MM.1S (cell line): ENCODE results near the gene FAM184A.

Experiments used
- DNase-seq: peaks from one replicate; pipeline ENCODE4 v3.0.0-alpha.2; 2015
- H2AFZ ChIP-seq: fragments of 300-600 bp; sonication (generic); 2 replicates; pipeline ENCODE4 v1.6.0; 2016; ENCODE audit warnings: antibody characterized with exemption, low read length
- H3F3A ChIP-seq: fragments of 300-600 bp; sonication (generic); 2 replicates; pipeline ENCODE4 v1.6.1; 2016; ENCODE audit warnings: mild to moderate bottlenecking, antibody characterized with exemption, low read length, moderate library complexity, mixed read lengths; ENCODE audit not compliant: insufficient read depth
- H3K27ac ChIP-seq: fragments of 300-600 bp; sonication (generic); 2 replicates; pipeline ENCODE4 v1.5.1; 2016; ENCODE audit warnings: mild to moderate bottlenecking, low read length
- H3K27me3 ChIP-seq: fragments of 300-600 bp; sonication (generic); replicated peaks from 2 replicates; pipeline ENCODE4 v1.6.0; 2016; ENCODE audit warnings: low read length; ENCODE audit not compliant: insufficient read depth
- H3K36me3 ChIP-seq: fragments of 300-600 bp; sonication (generic); replicated peaks from 2 replicates; pipeline ENCODE4 v1.6.1; 2016; ENCODE audit warnings: mild to moderate bottlenecking, low read length, mixed read lengths; ENCODE audit not compliant: insufficient read depth
- H3K4me1 ChIP-seq: fragments of 300-600 bp; sonication (generic); 2 replicates; pipeline ENCODE4 v1.6.1; 2016; ENCODE audit warnings: low read length, mixed read lengths
- H3K4me2 ChIP-seq: fragments of 300-600 bp; sonication (generic); 2 replicates; pipeline ENCODE4 v1.6.0; 2016; ENCODE audit warnings: low read depth, low read length
- H3K4me3 ChIP-seq: fragments of 300-600 bp; sonication (generic); 2 replicates; pipeline ENCODE4 v1.5.1; 2016; ENCODE audit warnings: low read length, mixed read lengths
- H3K79me2 ChIP-seq: fragments of 300-600 bp; sonication (generic); 2 replicates; pipeline ENCODE4 v1.6.1; 2016; ENCODE audit warnings: mixed run types, low read length, mixed read lengths
- H3K9ac ChIP-seq: fragments of 300-600 bp; sonication (generic); 2 replicates; pipeline ENCODE4 v1.6.1; 2016; ENCODE audit warnings: low read length, mixed read lengths
- H3K9me2 ChIP-seq: fragments of 300-600 bp; sonication (generic); replicated peaks from 2 replicates; pipeline ENCODE4 v1.6.1; 2016; ENCODE audit warnings: mild to moderate bottlenecking, low read length, mixed read lengths; ENCODE audit not compliant: insufficient read depth
- H3K9me3 ChIP-seq: fragments of 300-600 bp; sonication (generic); replicated peaks from 2 replicates; pipeline ENCODE4 v1.6.1; 2016; ENCODE audit warnings: mild to moderate bottlenecking, low read length, mixed read lengths; ENCODE audit not compliant: insufficient read depth
- H4K20me1 ChIP-seq: fragments of 300-600 bp; sonication (generic); 2 replicates; pipeline ENCODE4 v1.6.1; 2016; ENCODE audit warnings: mild to moderate bottlenecking, low read length, moderate library complexity, mixed read lengths; ENCODE audit not compliant: insufficient read depth
- EZH2 ChIP-seq: fragments of 300-600 bp; sonication (generic); optimal IDR thresholded peaks from 2 replicates; pipeline ENCODE3; 2017; ENCODE audit warnings: low read depth, mild to moderate bottlenecking, antibody characterized with exemption, low read length, mixed read lengths
- EZH2phosphoT487 ChIP-seq: fragments of 300-600 bp; sonication (generic); IDR thresholded peaks from 2 replicates; pipeline ENCODE4 v1.6.1; 2018; ENCODE audit warnings: antibody characterized with exemption, low read length
- TF ChIP-seq, protein P1 (sequence below): fragments of 300-600 bp; sonication (generic); IDR thresholded peaks from 2 replicates; pipeline ENCODE4 v1.5.1; 2016; ENCODE audit warnings: antibody characterized with exemption, low read length, mixed read lengths

The FAM184A gene

DNA sequence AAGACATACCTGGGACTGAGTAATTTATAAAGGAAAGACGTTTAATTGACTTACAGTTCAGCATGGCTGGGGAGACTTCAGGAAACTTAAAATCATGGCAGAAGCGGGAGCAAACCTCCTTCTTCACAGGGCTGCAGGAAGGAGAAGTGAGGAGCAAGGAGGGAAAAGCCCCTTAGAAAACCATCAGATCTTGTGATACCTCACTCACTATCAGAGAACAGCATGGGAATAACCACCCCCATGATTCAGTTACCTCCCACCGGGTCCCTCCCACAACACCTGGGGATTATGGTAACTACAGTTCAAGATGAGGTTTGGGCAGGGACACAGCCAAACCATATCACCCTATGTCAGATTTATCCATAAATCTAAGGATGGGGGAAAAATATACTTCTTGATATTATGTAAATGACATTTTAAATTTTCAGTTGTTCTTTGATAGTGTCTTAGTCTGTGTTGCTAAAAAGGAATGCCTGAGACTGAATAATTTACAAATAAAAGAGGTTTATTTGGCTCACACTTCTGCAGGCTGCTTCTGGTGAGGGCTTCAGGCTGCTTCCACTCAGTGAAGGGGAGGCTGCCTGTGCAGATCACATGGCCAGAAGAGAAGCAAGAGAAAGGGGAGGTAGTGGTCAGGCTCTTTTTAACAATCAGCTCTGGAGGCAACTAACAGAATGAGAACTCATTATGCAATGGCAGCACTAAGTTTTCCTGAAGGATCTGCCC lies 142.3 kb downstream of the FAM184A start:
- Histone ChIP-seq H3K4me2 (peak overlapping the region; percentile 55; the same call in 1 of the 2 replicates), H3F3A (peaks cover 11% of the 10 kb centered on the region), H3K9me3 (no peaks in the 10 kb centered on the region), H3K36me3 (no peaks in the 10 kb centered on the region), H3K79me2 (peaks cover 15% of the 10 kb centered on the region; the same call in 1 of the 2 replicates), H3K9ac (no peak overlapping the region; the same call in 1 of the 2 replicates), H3K27ac (peak overlapping the region; percentile 66; the same call in 1 of the 2 replicates), H3K9me2 (no peaks in the 10 kb centered on the region), H4K20me1 (no peaks in the 10 kb centered on the region), H3K4me1 (peaks cover 3% of the 10 kb centered on the region; the same call in 1 of the 2 replicates), H3K27me3 (no peaks in the 10 kb centered on the region), H3K4me3 (peak overlapping the region; percentile 70), H2AFZ (peak overlapping the region; percentile 89; the same call in 1 of the 2 replicates)
- no peak for DNase-seq
- no peak for TF ChIP-seq EZH2phosphoT487
- TF ChIP-seq, protein P1, sequence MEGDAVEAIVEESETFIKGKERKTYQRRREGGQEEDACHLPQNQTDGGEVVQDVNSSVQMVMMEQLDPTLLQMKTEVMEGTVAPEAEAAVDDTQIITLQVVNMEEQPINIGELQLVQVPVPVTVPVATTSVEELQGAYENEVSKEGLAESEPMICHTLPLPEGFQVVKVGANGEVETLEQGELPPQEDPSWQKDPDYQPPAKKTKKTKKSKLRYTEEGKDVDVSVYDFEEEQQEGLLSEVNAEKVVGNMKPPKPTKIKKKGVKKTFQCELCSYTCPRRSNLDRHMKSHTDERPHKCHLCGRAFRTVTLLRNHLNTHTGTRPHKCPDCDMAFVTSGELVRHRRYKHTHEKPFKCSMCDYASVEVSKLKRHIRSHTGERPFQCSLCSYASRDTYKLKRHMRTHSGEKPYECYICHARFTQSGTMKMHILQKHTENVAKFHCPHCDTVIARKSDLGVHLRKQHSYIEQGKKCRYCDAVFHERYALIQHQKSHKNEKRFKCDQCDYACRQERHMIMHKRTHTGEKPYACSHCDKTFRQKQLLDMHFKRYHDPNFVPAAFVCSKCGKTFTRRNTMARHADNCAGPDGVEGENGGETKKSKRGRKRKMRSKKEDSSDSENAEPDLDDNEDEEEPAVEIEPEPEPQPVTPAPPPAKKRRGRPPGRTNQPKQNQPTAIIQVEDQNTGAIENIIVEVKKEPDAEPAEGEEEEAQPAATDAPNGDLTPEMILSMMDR = no peak
- no peak for TF ChIP-seq EZH2

- H4K20me1 ChIP-seq = no peaks in the 10 kb centered on the region
- peak overlapping the region; percentile 66; the same call in 1 of the 2 replicates for H3K27ac ChIP-seq
These were observed 143.2 kb downstream of the FAM184A start for GRCh38 chr6:118935331-118935668.

DNA sequence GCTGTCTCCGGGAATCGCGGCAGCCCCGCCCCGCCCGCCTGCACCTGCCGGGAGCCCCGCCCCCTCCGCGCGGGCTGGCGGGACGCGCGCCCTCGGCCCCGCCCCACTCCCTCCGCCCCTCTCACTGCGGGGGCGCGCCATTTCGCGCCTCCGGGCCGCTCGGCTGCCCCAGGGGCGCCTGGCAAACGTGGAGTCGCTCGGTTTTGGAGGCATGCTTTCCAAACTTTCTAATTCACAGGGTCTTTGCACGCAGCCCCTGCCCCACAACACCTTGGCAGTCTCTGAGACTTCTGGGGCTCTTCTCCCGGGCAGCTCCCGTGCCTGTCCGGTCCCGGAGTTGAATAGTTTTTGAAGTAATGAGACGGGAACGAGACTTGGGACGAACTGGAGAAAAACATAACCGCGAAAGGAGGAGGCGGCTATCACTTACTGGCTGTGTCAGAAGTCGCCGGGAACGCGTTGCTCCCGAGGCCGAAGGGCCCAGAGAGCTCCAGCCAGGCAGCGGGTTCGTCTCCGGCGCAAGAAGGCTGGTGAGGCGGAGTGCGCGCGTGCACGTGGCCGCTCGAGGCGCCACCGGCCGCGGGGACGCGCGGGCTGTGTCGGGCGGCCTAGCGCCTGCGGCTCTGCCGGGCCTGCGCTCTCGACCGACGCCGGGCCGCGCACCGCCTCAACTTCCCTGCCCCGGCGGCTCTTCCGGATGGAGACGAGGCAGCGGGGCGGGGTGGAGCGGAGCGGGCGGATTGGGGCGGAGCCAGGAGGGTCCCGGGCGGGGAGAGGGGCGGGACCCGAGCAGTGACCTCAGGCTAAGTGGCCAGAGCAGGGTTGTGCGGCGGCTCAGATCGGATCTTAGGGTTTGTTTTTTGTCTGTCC lies 143.8 kb downstream of the FAM184A start, which contains the start of gene MCM9:
MCM9 (minus strand) TSS at position 699 of the 870 bp plus-strand sequence. CDS start 3,436 bp downstream, outside the sequence.
- H3K9ac ChIP-seq = peak within 1 kb of the TSS; percentile 94
- H2AFZ ChIP-seq = peak within 1 kb of the TSS; percentile 100
- H3F3A ChIP-seq = peaks cover 11% of the 10 kb centered on the region
- H3K79me2 ChIP-seq = peaks cover 15% of the 10 kb centered on the region; the same call in 1 of the 2 replicates
- H3K9me3 ChIP-seq = no peaks in the 10 kb centered on the region
- no peaks in the 10 kb centered on the region; the same call in 1 of the 2 replicates for H3K36me3 ChIP-seq
- H3K4me2 ChIP-seq = peak within 1 kb of the TSS; percentile 66
- no peaks in the 10 kb centered on the region for H4K20me1 ChIP-seq
- H3K27ac ChIP-seq = peak within 1 kb of the TSS; percentile 86
- no peak for TF ChIP-seq EZH2
- TF ChIP-seq, protein P1 = no peak
- TF ChIP-seq EZH2phosphoT487 = no peak
- peaks cover 3% of the 10 kb centered on the region; the same call in 1 of the 2 replicates for H3K4me1 ChIP-seq
- no peaks in the 10 kb centered on the region for H3K9me2 ChIP-seq
- peak within 1 kb of the TSS; percentile 93 for H3K4me3 ChIP-seq
- H3K27me3 ChIP-seq = no peaks in the 10 kb centered on the region
- peak; percentile 96 for DNase-seq

More at GRCh38 chr6:118935331-118935668, 143.2 kb downstream of the FAM184A start:
- Histone ChIP-seq H3K4me3 (peak overlapping the region; percentile 70), H3K9ac (peak overlapping the region; percentile 64; the same call in 1 of the 2 replicates), H3K9me2 (no peaks in the 10 kb centered on the region), H3F3A (peaks cover 11% of the 10 kb centered on the region), H3K4me2 (peak overlapping the region; percentile 55), H3K4me1 (peaks cover 3% of the 10 kb centered on the region; the same call in 1 of the 2 replicates), H3K9me3 (no peaks in the 10 kb centered on the region), H2AFZ (peak overlapping the region; percentile 89), H3K36me3 (no peaks in the 10 kb centered on the region; the same call in 1 of the 2 replicates), H3K79me2 (peaks cover 15% of the 10 kb centered on the region; the same call in 1 of the 2 replicates), H3K27me3 (no peaks in the 10 kb centered on the region)
- DNase-seq = no peak
- TF ChIP-seq EZH2phosphoT487 = no peak
- TF ChIP-seq EZH2 = no peak
- TF ChIP-seq, protein P1 = no peak
